HEK293T (cell line): ENCODE results near the gene ERCC6L2.

Experiments used
- CTCF ChIA-PET: fragments of 350-600 bp; formaldehyde crosslinking; extraction: SDS; loops from one replicate; lab custom pipeline; 2021; ENCODE audit warnings: antibody characterized with exemption, inconsistent platforms; lab: Yijun Ruan, JAX
- POLR2A ChIA-PET: fragments of 350-600 bp; formaldehyde crosslinking; extraction: SDS; loops from one replicate; lab custom pipeline; 2020; ENCODE audit warnings: antibody characterized with exemption, inconsistent platforms; lab: Yijun Ruan, JAX
- DNase-seq: peaks from one replicate; pipeline ENCODE4 v3.0.0; 2012; ENCODE audit warnings: mixed read lengths; ENCODE audit errors: extremely low spot score
- ARNT ChIP-seq: fragments of 450-650 bp; IDR thresholded peaks from 2 replicates; pipeline ENCODE4 v1.6.1; 2017; ENCODE audit warnings: mild to moderate bottlenecking
- BHLHE40 ChIP-seq: fragments of 450-650 bp; IDR thresholded peaks from 2 replicates; pipeline ENCODE4 v1.6.1; 2016; ENCODE audit warnings: mild to moderate bottlenecking, moderate library complexity, borderline replicate concordance
- CTBP1 ChIP-seq: fragments of 450-650 bp; IDR thresholded peaks from 2 replicates; pipeline ENCODE4 v1.6.1; 2016; ENCODE audit warnings: borderline replicate concordance
- ELF4 ChIP-seq: fragments of 450-650 bp; IDR thresholded peaks from 2 replicates; pipeline ENCODE4 v1.6.1; 2017; ENCODE audit warnings: antibody characterized with exemption
- FOXA1 ChIP-seq: fragments of 450-650 bp; IDR thresholded peaks from 2 replicates; pipeline ENCODE4 v1.6.1; 2016; ENCODE audit warnings: mild to moderate bottlenecking
- FOXK2 ChIP-seq: fragments of 450-650 bp; IDR thresholded peaks from 2 replicates; pipeline ENCODE4 v1.6.1; 2016; ENCODE audit warnings: mild to moderate bottlenecking
- FOXM1 ChIP-seq: fragments of 450-650 bp; IDR thresholded peaks from 2 replicates; pipeline ENCODE4 v1.6.1; 2017; ENCODE audit warnings: mild to moderate bottlenecking, borderline replicate concordance
- HDGF ChIP-seq: fragments of 450-650 bp; IDR thresholded peaks from 2 replicates; pipeline ENCODE4 v1.6.1; 2017; ENCODE audit warnings: antibody characterized with exemption, borderline replicate concordance
- L3MBTL2 ChIP-seq: fragments of 450-650 bp; conservative IDR thresholded peaks from 2 replicates; pipeline ENCODE4 v1.6.1; 2016; ENCODE audit warnings: mild to moderate bottlenecking
- LEF1 ChIP-seq: fragments of 450-650 bp; IDR thresholded peaks from 2 replicates; pipeline ENCODE4 v1.6.1; 2017; ENCODE audit warnings: mild to moderate bottlenecking, borderline replicate concordance
- NFRKB ChIP-seq: fragments of 450-650 bp; IDR thresholded peaks from 2 replicates; pipeline ENCODE4 v1.6.1; 2016; ENCODE audit warnings: mild to moderate bottlenecking, moderate library complexity
- PKNOX1 ChIP-seq: fragments of 450-650 bp; IDR thresholded peaks from 2 replicates; pipeline ENCODE4 v1.6.1; 2016
- SP1 ChIP-seq: fragments of 450-650 bp; IDR thresholded peaks from 2 replicates; pipeline ENCODE4 v1.6.1; 2017
- SUZ12 ChIP-seq: fragments of 450-650 bp; IDR thresholded peaks from 2 replicates; pipeline ENCODE4 v1.6.1; 2016; ENCODE audit warnings: mild to moderate bottlenecking
- TARDBP ChIP-seq: fragments of 450-650 bp; IDR thresholded peaks from 2 replicates; pipeline ENCODE4 v1.6.1; 2016
- ZNF384 ChIP-seq: fragments of 450-650 bp; IDR thresholded peaks from 2 replicates; pipeline ENCODE4 v1.6.1; 2016

ERCC6L2 gene

GRCh38 chr9:96004379-96004778 is 128.9 kb downstream of the ERCC6L2 start:
- POLR2A ChIA-PET: no interaction called here
- no peak for TF ChIP-seq SUZ12
- no peak for TF ChIP-seq LEF1
- TF ChIP-seq HDGF: no peak
- no peak for TF ChIP-seq TARDBP
- TF ChIP-seq ZNF384: no peak
- no peak for TF ChIP-seq FOXM1
- no peak for TF ChIP-seq CTBP1
- TF ChIP-seq ELF4: no peak
- TF ChIP-seq FOXK2: no peak
- no peak for TF ChIP-seq BHLHE40
- TF ChIP-seq L3MBTL2: no peak
- TF ChIP-seq ARNT: no peak
- TF ChIP-seq NFRKB: no peak
- TF ChIP-seq PKNOX1: no peak
- CTCF ChIA-PET: no interaction called here
- no peak for DNase-seq

- POLR2A ChIA-PET: no interaction called here
- CTCF ChIA-PET: no interaction called here
- TF ChIP-seq BHLHE40 (no peak), HDGF (no peak), FOXK2 (no peak), L3MBTL2 (no peak), FOXA1 (no peak), LEF1 (no peak), ELF4 (no peak), SUZ12 (no peak), PKNOX1 (no peak), CTBP1 (no peak), ARNT (no peak)
- no peak for DNase-seq
These were observed 130.9 kb downstream of the ERCC6L2 start for GRCh38 chr9:96006296-96006879.

- CTCF ChIA-PET: no interaction called here
- no peak for TF ChIP-seq FOXA1
- TF ChIP-seq ZNF384: no peak
- no peak for DNase-seq
- POLR2A ChIA-PET: no interaction called here
These were observed 131.5 kb downstream of the ERCC6L2 start for GRCh38 chr9:96006961-96007360.

GRCh38 chr9:96008502-96009222 is 133.2 kb downstream of the ERCC6L2 start:
- ChIA-PET CTCF (no interaction called here), POLR2A (no interaction called here)
- TF ChIP-seq ZNF384: no peak
- TF ChIP-seq ELF4: no peak
- DNase-seq: no peak

GRCh38 chr9:96009223-96009602 is 133.7 kb downstream of the ERCC6L2 start:
- ChIA-PET CTCF (no interaction called here), POLR2A (no interaction called here)
- TF ChIP-seq SP1: no peak
- no peak for TF ChIP-seq CTBP1
- TF ChIP-seq TARDBP: no peak
- TF ChIP-seq L3MBTL2: no peak
- TF ChIP-seq ELF4: no peak
- TF ChIP-seq FOXK2: no peak
- no peak for TF ChIP-seq FOXA1
- no peak for TF ChIP-seq ZNF384
- no peak for TF ChIP-seq PKNOX1
- no peak for TF ChIP-seq FOXM1
- no peak for TF ChIP-seq SUZ12
- TF ChIP-seq BHLHE40: no peak
- TF ChIP-seq HDGF: no peak
- no peak for TF ChIP-seq LEF1
- TF ChIP-seq ARNT: no peak
- TF ChIP-seq NFRKB: no peak
- DNase-seq: no peak

- no peak for TF ChIP-seq NFRKB
- TF ChIP-seq FOXM1: no peak
- no peak for TF ChIP-seq SUZ12
- no peak for TF ChIP-seq SP1
- no peak for TF ChIP-seq FOXA1
- no peak for TF ChIP-seq TARDBP
- TF ChIP-seq ZNF384: no peak
- no peak for TF ChIP-seq LEF1
- TF ChIP-seq PKNOX1: no peak
- TF ChIP-seq BHLHE40: no peak
- TF ChIP-seq FOXK2: no peak
- DNase-seq: no peak
- POLR2A ChIA-PET: no interaction called here
- CTCF ChIA-PET: no interaction called here
These were observed 134.4 kb downstream of the ERCC6L2 start for GRCh38 chr9:96009690-96010472.
